Embryonic facial prominence (tissue), 1 donor: ENCODE measurements around the gene GNPTG.

Experiments
- DNase-seq: peaks from one replicate; pipeline ENCODE4 v3.0.0-alpha.2; 2016; ENCODE audit errors: extremely low spot score

Gene GNPTG

GRCh38 chr16:1371054-1371978, 19.6 kb downstream of the GNPTG start:
- DNase-seq = no peak

GRCh38 chr16:1372292-1372950, 20.7 kb downstream of the GNPTG start:
- DNase-seq = no peak

GRCh38 chr16:1374418-1375297, 22.9 kb downstream of the GNPTG start:
- no peak for DNase-seq

- no peak for DNase-seq
These were observed 23.5 kb downstream of the GNPTG start for GRCh38 chr16:1375298-1375640.

- DNase-seq = no peak
These were observed 24.1 kb downstream of the GNPTG start for GRCh38 chr16:1375741-1376410.

GRCh38 chr16:1377406-1378010, 25.8 kb downstream of the GNPTG start:
- no peak for DNase-seq

- no peak for DNase-seq
These were observed 26.5 kb downstream of the GNPTG start for GRCh38 chr16:1378087-1378803.

- DNase-seq = no peak
These were observed 27.1 kb downstream of the GNPTG start for GRCh38 chr16:1378804-1379303.

GRCh38 chr16:1379304-1380076, 27.8 kb downstream of the GNPTG start:
- no peak for DNase-seq

- DNase-seq = no peak
These were observed 28.5 kb downstream of the GNPTG start for GRCh38 chr16:1380195-1380594.

- DNase-seq = no peak
These were observed 30.1 kb downstream of the GNPTG start for GRCh38 chr16:1381612-1382406.

GRCh38 chr16:1383556-1383955, 31.8 kb downstream of the GNPTG start:
- no peak for DNase-seq

- DNase-seq = no peak
These were observed 33.5 kb downstream of the GNPTG start for GRCh38 chr16:1385232-1385631.

- DNase-seq = no peak
These were observed 35.6 kb downstream of the GNPTG start for GRCh38 chr16:1387331-1387730.

- DNase-seq = no peak
These were observed 38.0 kb downstream of the GNPTG start for GRCh38 chr16:1389762-1390161.

- DNase-seq = no peak
These were observed 38.6 kb downstream of the GNPTG start for GRCh38 chr16:1390239-1390779.

GRCh38 chr16:1392826-1393225, 41.1 kb downstream of the GNPTG start:
- no peak for DNase-seq

- DNase-seq = no peak
These were observed 42.0 kb downstream of the GNPTG start for GRCh38 chr16:1393613-1394176.
